ENCODE data around the gene OR4X2. TPM values are rescaled to one million over a fixed set of nuclear protein-coding genes. Genes with fewer than 3 reads are reported as not detected.

Gene OR4X2
- total RNA-seq, 1 donor from 2014 or later: not detected

DNA sequence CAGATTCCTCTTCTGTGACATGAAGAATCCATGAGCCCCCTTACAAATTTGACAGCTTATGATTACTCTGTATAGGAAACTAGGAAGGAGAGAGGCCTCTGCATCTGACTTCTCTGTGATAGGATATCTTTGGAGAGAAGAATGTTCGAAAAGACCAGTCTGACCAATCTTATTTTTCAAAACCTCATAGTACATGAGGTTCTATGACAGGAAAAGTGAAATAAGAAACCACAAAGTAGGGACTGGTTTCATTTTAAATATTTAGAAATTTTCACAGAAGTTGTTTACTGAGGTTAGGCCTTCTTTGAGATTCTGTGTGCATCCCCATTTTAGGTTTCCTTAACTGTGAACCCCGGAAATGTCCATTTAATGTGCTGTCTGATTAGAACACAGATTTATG, 16.7 kb downstream of the OR4X2 start:
- Mint-ChIP-seq H3K9me3 (ENCODE audit: unreplicated experiment) (peaks cover 2% of the 10 kb centered on the region), H3K36me3 (ENCODE audit: low read depth, unreplicated experiment) (no peaks in the 10 kb centered on the region), H3K27me3 (ENCODE audit: low read depth, unreplicated experiment) (no peaks in the 10 kb centered on the region), H3K4me1 (ENCODE audit: low read depth, unreplicated experiment) (no peaks in the 10 kb centered on the region), H3K4me3 (ENCODE audit: unreplicated experiment) (no peak overlapping the region), H3K27ac (ENCODE audit: unreplicated experiment) (no peak overlapping the region)
- H3K9ac ChIP-seq (ENCODE audit: low read length): no peak overlapping the region
- no peaks in the 10 kb centered on the region for H3K36me3 ChIP-seq (ENCODE audit: insufficient read depth, low read length)
- no peaks in the 10 kb centered on the region for H3K27me3 ChIP-seq (ENCODE audit: insufficient read depth, low read length)
- FAIRE-seq: no peak
- DNase-seq (ENCODE audit: low read depth): no peak
- H3K4me1 ChIP-seq (ENCODE audit: insufficient read depth, low read length): no peaks in the 10 kb centered on the region
- no peaks in the 10 kb centered on the region for H4K20me1 ChIP-seq (ENCODE audit: insufficient read depth, low read length)
- H3K79me2 ChIP-seq (ENCODE audit: insufficient read depth, low read length): no peaks in the 10 kb centered on the region
- TF ChIP-seq, protein P1, sequence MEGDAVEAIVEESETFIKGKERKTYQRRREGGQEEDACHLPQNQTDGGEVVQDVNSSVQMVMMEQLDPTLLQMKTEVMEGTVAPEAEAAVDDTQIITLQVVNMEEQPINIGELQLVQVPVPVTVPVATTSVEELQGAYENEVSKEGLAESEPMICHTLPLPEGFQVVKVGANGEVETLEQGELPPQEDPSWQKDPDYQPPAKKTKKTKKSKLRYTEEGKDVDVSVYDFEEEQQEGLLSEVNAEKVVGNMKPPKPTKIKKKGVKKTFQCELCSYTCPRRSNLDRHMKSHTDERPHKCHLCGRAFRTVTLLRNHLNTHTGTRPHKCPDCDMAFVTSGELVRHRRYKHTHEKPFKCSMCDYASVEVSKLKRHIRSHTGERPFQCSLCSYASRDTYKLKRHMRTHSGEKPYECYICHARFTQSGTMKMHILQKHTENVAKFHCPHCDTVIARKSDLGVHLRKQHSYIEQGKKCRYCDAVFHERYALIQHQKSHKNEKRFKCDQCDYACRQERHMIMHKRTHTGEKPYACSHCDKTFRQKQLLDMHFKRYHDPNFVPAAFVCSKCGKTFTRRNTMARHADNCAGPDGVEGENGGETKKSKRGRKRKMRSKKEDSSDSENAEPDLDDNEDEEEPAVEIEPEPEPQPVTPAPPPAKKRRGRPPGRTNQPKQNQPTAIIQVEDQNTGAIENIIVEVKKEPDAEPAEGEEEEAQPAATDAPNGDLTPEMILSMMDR (IDR thresholded peaks at IDR 0.05; ENCODE audit: insufficient read depth, low read depth, low read length): no peak
- TF ChIP-seq EZH2 (IDR thresholded peaks at IDR 0.05; ENCODE audit: insufficient read depth, low read length): no peak
- no peak overlapping the region for H3K4me2 ChIP-seq (ENCODE audit: low read length)
- no peaks in the 10 kb centered on the region for H3K9me3 ChIP-seq (ENCODE audit: insufficient read depth, low read depth, low read length)
- no peak overlapping the region for H2AFZ ChIP-seq (ENCODE audit: low read depth, low read length)
- H3K4me3 ChIP-seq (ENCODE audit: insufficient read depth, low read depth, low read length): no peak overlapping the region
- H3K27ac ChIP-seq (ENCODE audit: low read depth, low read length): no peak overlapping the region

DNA sequence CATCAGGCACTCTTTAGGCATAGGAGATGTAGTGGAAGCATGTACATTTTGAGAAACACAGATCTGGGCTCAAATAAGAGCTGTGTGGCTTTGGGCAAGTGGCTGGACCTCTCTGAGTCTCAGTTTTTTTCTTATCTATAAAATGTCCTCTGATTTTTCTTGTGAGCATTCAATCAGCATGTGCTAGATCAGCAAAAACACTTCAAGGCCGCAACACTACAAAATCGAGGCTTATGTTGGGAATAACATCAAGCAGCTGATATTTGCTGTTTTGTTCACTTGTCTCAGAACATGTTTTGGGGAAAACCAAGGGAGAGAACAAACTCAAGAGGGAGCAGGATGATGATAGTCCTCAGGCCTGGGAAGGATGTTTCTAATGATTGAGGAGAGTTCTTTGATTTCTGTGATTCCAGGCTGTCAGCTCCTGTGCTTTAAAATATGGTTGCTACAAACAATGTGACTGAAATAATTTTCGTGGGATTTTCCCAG, 18.6 kb downstream of the OR4X2 start, which contains the start of gene OR4X1:
Gene OR4X1, plus strand, starts transcription at position 439 of the 489 bp plus-strand sequence. Its CDS starts 0 bp downstream, at position 439.
- no peaks in the 10 kb centered on the region for H3K79me2 ChIP-seq (ENCODE audit: insufficient read depth, low read length)
- FAIRE-seq (no peak), DNase-seq (ENCODE audit: low read depth) (no peak)
- no peak within 1 kb of the TSS for H3K9ac ChIP-seq (ENCODE audit: low read length)
- no peak within 1 kb of the TSS for H3K4me2 ChIP-seq (ENCODE audit: low read length)
- no peak within 1 kb of the TSS for H3K4me3 ChIP-seq (ENCODE audit: insufficient read depth, low read depth, low read length)
- H3K27me3 Mint-ChIP-seq (ENCODE audit: low read depth, unreplicated experiment): no peaks in the 10 kb centered on the region
- no peaks in the 10 kb centered on the region for H3K4me1 Mint-ChIP-seq (ENCODE audit: low read depth, unreplicated experiment)
- no peak within 1 kb of the TSS for H3K27ac Mint-ChIP-seq (ENCODE audit: unreplicated experiment)
- peaks cover 2% of the 10 kb centered on the region for H3K9me3 Mint-ChIP-seq (ENCODE audit: unreplicated experiment)
- H3K27me3 ChIP-seq (ENCODE audit: insufficient read depth, low read length): no peaks in the 10 kb centered on the region
- TF ChIP-seq EZH2 (IDR thresholded peaks at IDR 0.05; ENCODE audit: insufficient read depth, low read length): no peak
- TF ChIP-seq, protein P1 (IDR thresholded peaks at IDR 0.05; ENCODE audit: insufficient read depth, low read depth, low read length): no peak
- no peaks in the 10 kb centered on the region for H3K36me3 ChIP-seq (ENCODE audit: insufficient read depth, low read length)
- no peak within 1 kb of the TSS for H3K27ac ChIP-seq (ENCODE audit: low read depth, low read length)
- H2AFZ ChIP-seq (ENCODE audit: low read depth, low read length): no peak within 1 kb of the TSS
- H4K20me1 ChIP-seq (ENCODE audit: insufficient read depth, low read length): no peaks in the 10 kb centered on the region
- no peaks in the 10 kb centered on the region for H3K4me1 ChIP-seq (ENCODE audit: insufficient read depth, low read length)
- H3K4me3 Mint-ChIP-seq (ENCODE audit: unreplicated experiment): no peak within 1 kb of the TSS
- H3K36me3 Mint-ChIP-seq (ENCODE audit: low read depth, unreplicated experiment): no peaks in the 10 kb centered on the region
- H3K9me3 ChIP-seq (ENCODE audit: insufficient read depth, low read depth, low read length): peaks cover 2% of the 10 kb centered on the region

DNA sequence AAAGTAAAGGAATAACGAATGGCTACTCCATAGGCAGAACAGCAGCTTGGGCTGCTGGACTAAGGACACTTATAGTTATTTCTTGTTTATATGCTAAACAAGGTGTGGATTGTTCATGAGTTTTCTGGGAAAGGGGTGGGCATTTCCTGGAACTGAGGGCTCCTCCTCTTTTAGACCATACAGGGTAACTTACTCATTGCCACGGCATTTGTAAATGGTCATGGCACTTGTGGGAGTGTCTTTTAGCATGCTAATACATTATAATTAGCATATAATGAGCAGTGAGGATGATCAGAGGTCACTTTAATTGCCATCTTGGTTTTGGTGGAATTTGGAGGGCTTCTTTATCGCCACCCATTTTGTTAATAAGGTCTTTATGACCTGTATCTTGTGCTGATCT, 25.7 kb downstream of the OR4X2 start:
- Histone ChIP-seq H3K9me3 (ENCODE audit: insufficient read depth, low read depth, low read length) (peaks cover 2% of the 10 kb centered on the region), H3K4me3 (ENCODE audit: insufficient read depth, low read depth, low read length) (no peak overlapping the region), H3K27me3 (ENCODE audit: insufficient read depth, low read length) (no peaks in the 10 kb centered on the region), H3K79me2 (ENCODE audit: insufficient read depth, low read length) (no peaks in the 10 kb centered on the region), H3K4me1 (ENCODE audit: insufficient read depth, low read length) (no peaks in the 10 kb centered on the region), H3K27ac (ENCODE audit: low read depth, low read length) (no peak overlapping the region), H3K4me2 (ENCODE audit: low read length) (no peak overlapping the region), H3K36me3 (ENCODE audit: insufficient read depth, low read length) (no peaks in the 10 kb centered on the region), H4K20me1 (ENCODE audit: insufficient read depth, low read length) (no peaks in the 10 kb centered on the region), H2AFZ (ENCODE audit: low read depth, low read length) (no peak overlapping the region), H3K9ac (ENCODE audit: low read length) (no peak overlapping the region)
- Mint-ChIP-seq H3K4me1 (ENCODE audit: low read depth, unreplicated experiment) (no peaks in the 10 kb centered on the region), H3K27ac (ENCODE audit: unreplicated experiment) (no peak overlapping the region), H3K9me3 (ENCODE audit: unreplicated experiment) (peaks cover 2% of the 10 kb centered on the region), H3K36me3 (ENCODE audit: low read depth, unreplicated experiment) (no peaks in the 10 kb centered on the region), H3K4me3 (ENCODE audit: unreplicated experiment) (no peak overlapping the region), H3K27me3 (ENCODE audit: low read depth, unreplicated experiment) (no peaks in the 10 kb centered on the region)
- TF ChIP-seq EZH2 (IDR thresholded peaks at IDR 0.05; ENCODE audit: insufficient read depth, low read length): no peak
- TF ChIP-seq, protein P1 (IDR thresholded peaks at IDR 0.05; ENCODE audit: insufficient read depth, low read depth, low read length): no peak
- FAIRE-seq (no peak), DNase-seq (ENCODE audit: low read depth) (no peak)
